H9 (cell line): ENCODE measurements around the gene ZDHHC13. TPM values are rescaled to one million over a fixed set of nuclear protein-coding genes. Genes with fewer than 3 reads are reported as not detected.

ENCODE experiments used
- DNase-seq: peaks from one replicate; pipeline ENCODE4 v3.0.0-alpha.2; 2017
- H2AFZ ChIP-seq: one replicate; pipeline ENCODE4 v1.6.1; 2013; ENCODE audit warnings: mild to moderate bottlenecking, low read length, control low read depth, moderate library complexity
- H2AK5ac ChIP-seq: 2 replicates; pipeline ENCODE4 v1.6.1; 2013; ENCODE audit warnings: low read length, control low read depth, mixed read lengths; ENCODE audit not compliant: insufficient read length
- H2BK120ac ChIP-seq: one replicate; pipeline ENCODE4 v1.6.1; 2013; ENCODE audit warnings: low read depth, mild to moderate bottlenecking, low read length, control low read depth, inconsistent platforms; ENCODE audit not compliant: poor library complexity, severe bottlenecking
- H2BK12ac ChIP-seq: 2 replicates; pipeline ENCODE4 v1.6.1; 2013; ENCODE audit warnings: low read length, control low read depth, mixed read lengths, low read depth; ENCODE audit not compliant: insufficient read length
- H2BK15ac ChIP-seq: 2 replicates; pipeline ENCODE4 v1.6.1; 2013; ENCODE audit warnings: low read depth, low read length, control low read depth
- H2BK20ac ChIP-seq: one replicate; pipeline ENCODE4 v1.6.1; 2013; ENCODE audit warnings: low read depth, mild to moderate bottlenecking, low read length, control low read depth, inconsistent platforms; ENCODE audit not compliant: poor library complexity, severe bottlenecking
- H2BK5ac ChIP-seq: 2 replicates; pipeline ENCODE4 v1.6.1; 2013; ENCODE audit warnings: low read length, control low read depth, mixed read lengths; ENCODE audit not compliant: insufficient read length
- H3K14ac ChIP-seq: 2 replicates; pipeline ENCODE4 v1.6.1; 2013; ENCODE audit warnings: low read length, control low read depth; ENCODE audit not compliant: insufficient read depth
- H3K18ac ChIP-seq: 2 replicates; pipeline ENCODE4 v1.6.1; 2013; ENCODE audit warnings: low read depth, mild to moderate bottlenecking, mixed read lengths, low read length, control low read depth; ENCODE audit not compliant: insufficient read length
- H3K23ac ChIP-seq: 2 replicates; pipeline ENCODE4 v1.6.1; 2013; ENCODE audit warnings: low read length, control low read depth, mixed read lengths, low read depth; ENCODE audit not compliant: insufficient read length
- H3K23me2 ChIP-seq: 2 replicates; pipeline ENCODE4 v1.6.1; 2013; ENCODE audit warnings: low read depth, mild to moderate bottlenecking, mixed read lengths, low read length, control low read depth; ENCODE audit not compliant: insufficient read length, poor library complexity, severe bottlenecking
- H3K27ac ChIP-seq: 2 replicates; pipeline ENCODE4 v1.5.1; 2013; ENCODE audit warnings: low read length, control low read depth, mixed read lengths, low read depth; ENCODE audit not compliant: insufficient read length
- H3K27me3 ChIP-seq: 2 replicates; pipeline ENCODE4 v1.6.1; 2013; ENCODE audit warnings: low read length, control low read depth, inconsistent platforms; ENCODE audit not compliant: insufficient read depth
- H3K4ac ChIP-seq: 2 replicates; pipeline ENCODE4 v1.6.1; 2013; ENCODE audit warnings: low read depth, mild to moderate bottlenecking, control low read depth, inconsistent platforms, low read length, moderate library complexity
- H3K4me1 ChIP-seq: 2 replicates; pipeline ENCODE4 v1.6.1; 2013; ENCODE audit warnings: low read length, control low read depth, inconsistent platforms; ENCODE audit not compliant: insufficient read depth
- H3K4me2 ChIP-seq: 2 replicates; pipeline ENCODE4 v1.6.1; 2013; ENCODE audit warnings: low read length, control low read depth, mixed read lengths; ENCODE audit not compliant: insufficient read length, insufficient read depth
- H3K56ac ChIP-seq: 2 replicates; pipeline ENCODE4 v1.6.1; 2013; ENCODE audit warnings: low read depth, mild to moderate bottlenecking, mixed read lengths, low read length, control low read depth; ENCODE audit not compliant: insufficient read length
- H3K79me1 ChIP-seq: 2 replicates; pipeline ENCODE4 v1.6.1; 2013; ENCODE audit warnings: low read depth, mild to moderate bottlenecking, moderate library complexity, low read length, control low read depth, inconsistent platforms; ENCODE audit not compliant: insufficient read depth, poor library complexity, severe bottlenecking
- H3K79me2 ChIP-seq: 2 replicates; pipeline ENCODE4 v1.6.1; 2013; ENCODE audit warnings: low read length, control low read depth, inconsistent platforms; ENCODE audit not compliant: insufficient read depth
- H3K9ac ChIP-seq: 2 replicates; pipeline ENCODE4 v1.6.1; 2013; ENCODE audit warnings: low read length, control low read depth, mixed read lengths; ENCODE audit not compliant: insufficient read length; ENCODE audit errors: extremely low read depth
- H3K9me3 ChIP-seq: one replicate; pipeline ENCODE4 v1.6.1; 2013; ENCODE audit warnings: low read depth, low read length, inconsistent platforms; ENCODE audit not compliant: control insufficient read depth
- H3T11ph ChIP-seq: one replicate; pipeline ENCODE4 v1.6.1; 2013; ENCODE audit warnings: mild to moderate bottlenecking, low read length, control low read depth, inconsistent platforms
- H4K20me1 ChIP-seq: one replicate; pipeline ENCODE4 v1.6.1; 2013; ENCODE audit not compliant: control insufficient read depth, insufficient read length, insufficient read depth
- H4K5ac ChIP-seq: 2 replicates; pipeline ENCODE4 v1.6.1; 2013; ENCODE audit warnings: low read depth, mild to moderate bottlenecking, mixed read lengths, low read length, control low read depth; ENCODE audit not compliant: insufficient read length
- H4K8ac ChIP-seq: replicated peaks from 2 replicates; pipeline ENCODE4 v1.6.1; 2013; ENCODE audit warnings: low read length, control low read depth, mixed read lengths, low read depth; ENCODE audit not compliant: insufficient read length
- H4K91ac ChIP-seq: 2 replicates; pipeline ENCODE4 v1.6.1; 2013; ENCODE audit warnings: low read depth, mild to moderate bottlenecking, moderate library complexity, mixed read lengths, low read length, control low read depth; ENCODE audit not compliant: insufficient read length
- H3K27ac Mint-ChIP-seq, 3 experiments: 2 replicates in 2 of 3; 3 replicates in 1 of 3; pipeline ENCODE4 v1.8.0; 2020 to 2021; ENCODE audit warnings: mixed read lengths in 3 of 3, mild to moderate bottlenecking in 1 of 3, moderate library complexity in 1 of 3
- H3K27me3 Mint-ChIP-seq: 2 replicates; pipeline ENCODE4 v1.8.0; 2021; ENCODE audit warnings: low read depth, mild to moderate bottlenecking, moderate library complexity, mixed read lengths
- H3K36me3 Mint-ChIP-seq, 3 experiments: 2 replicates in 2 of 3; 3 replicates in 1 of 3; pipeline ENCODE4 v1.8.0; 2020 to 2021; ENCODE audit warnings: low read depth in 3 of 3, mixed read lengths in 3 of 3; ENCODE audit not compliant: insufficient read depth in 1 of 3
- H3K4me1 Mint-ChIP-seq, 2 experiments: 2 replicates each; pipeline ENCODE4 v1.8.0; 2020; ENCODE audit warnings: mixed read lengths in 2 of 2
- H3K4me3 Mint-ChIP-seq, 2 experiments: 2 replicates in 1 of 2; 3 replicates in 1 of 2; pipeline ENCODE4 v1.8.0; 2020 to 2021; ENCODE audit warnings: mild to moderate bottlenecking in 2 of 2, mixed read lengths in 2 of 2, moderate library complexity in 1 of 2
- H3K9me3 Mint-ChIP-seq, 2 experiments: 2 replicates in 1 of 2; 3 replicates in 1 of 2; pipeline ENCODE4 v1.8.0; 2020; ENCODE audit warnings: mild to moderate bottlenecking in 2 of 2, mixed read lengths in 2 of 2, moderate library complexity in 1 of 2
- WGBS: extraction: QIAGEN DNeasy Blood & Tissue Kit; methylation state at CpG from one replicate; pipeline ENCODE4 v1.1.7; 2013; ENCODE audit warnings: missing lambda C conversion rate, low lambda C conversion rate, mixed read lengths; ENCODE audit not compliant: insufficient read length; ENCODE audit errors: extremely low coverage; 5-methylcytosine and 5-hydroxymethylcytosine counted together
- total RNA-seq: library from RNA; stranded (reverse); gene quantifications from 2 replicates; pipeline ENCODE4 v1.2.1, GENCODE V29; 2021
- TF ChIP-seq, protein P1 (sequence below): fragments of 200-600 bp; sonication (generic); conservative IDR thresholded peaks from 3 replicates; pipeline ENCODE4 v1.8.0; 2021; ENCODE audit warnings: antibody characterized with exemption, mild to moderate bottlenecking

Gene ZDHHC13
- total RNA-seq, 1 experiment from 2014 or later: 20.9 TPM

DNA sequence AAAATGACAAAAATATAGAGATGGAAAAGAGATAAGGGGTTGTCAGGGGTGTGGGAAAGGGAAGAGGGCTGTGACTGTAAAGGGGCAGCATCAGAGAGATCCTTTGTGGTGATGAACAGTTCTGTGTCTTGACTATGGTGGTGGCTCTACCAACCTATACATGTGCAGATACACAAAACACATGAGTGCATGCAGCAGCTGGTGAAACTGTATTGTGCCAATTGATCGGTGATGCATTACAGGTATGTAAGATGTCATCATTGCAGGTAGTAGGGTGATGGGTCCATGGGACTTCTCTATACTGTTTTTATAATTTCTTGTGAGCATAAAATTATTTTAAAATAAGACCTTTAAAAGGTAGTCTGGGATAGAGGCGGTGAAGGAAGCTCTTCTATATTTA, 24.1 kb upstream of the ZDHHC13 start:
- Histone ChIP-seq H4K20me1 (no peaks in the 10 kb centered on the region), H3K4me1 (no peaks in the 10 kb centered on the region), H2BK15ac (no peak overlapping the region), H3K79me2 (no peaks in the 10 kb centered on the region), H2AK5ac (no peak overlapping the region), H3K56ac (no peak overlapping the region), H4K5ac (no peak overlapping the region), H3K4ac (no peak overlapping the region), H3K18ac (no peak overlapping the region), H2BK20ac (no peak overlapping the region), H3K27ac (no peak overlapping the region), H3K79me1 (no peaks in the 10 kb centered on the region), H3K27me3 (no peaks in the 10 kb centered on the region), H3K9ac (no peak overlapping the region), H2BK120ac (no peak overlapping the region), H4K8ac (no peak overlapping the region), H2BK5ac (no peak overlapping the region), H3K23me2 (no peaks in the 10 kb centered on the region), H3K9me3 (no peaks in the 10 kb centered on the region), H3K4me2 (no peak overlapping the region), H3K14ac (no peak overlapping the region), H3T11ph (no peak overlapping the region), H2BK12ac (no peak overlapping the region), H2AFZ (no peak overlapping the region), H4K91ac (no peak overlapping the region), H3K23ac (no peak overlapping the region)
- Mint-ChIP-seq H3K4me1 (no peaks in the 10 kb centered on the region), H3K4me3 (no peak overlapping the region), H3K27me3 (peaks cover 27% of the 10 kb centered on the region), H3K9me3 (no peaks in the 10 kb centered on the region), H3K36me3 (no peaks in the 10 kb centered on the region), H3K27ac (no peak overlapping the region)
- WGBS: no CpG with 5 or more reads among the region's 2 CpGs
- TF ChIP-seq, protein P1, sequence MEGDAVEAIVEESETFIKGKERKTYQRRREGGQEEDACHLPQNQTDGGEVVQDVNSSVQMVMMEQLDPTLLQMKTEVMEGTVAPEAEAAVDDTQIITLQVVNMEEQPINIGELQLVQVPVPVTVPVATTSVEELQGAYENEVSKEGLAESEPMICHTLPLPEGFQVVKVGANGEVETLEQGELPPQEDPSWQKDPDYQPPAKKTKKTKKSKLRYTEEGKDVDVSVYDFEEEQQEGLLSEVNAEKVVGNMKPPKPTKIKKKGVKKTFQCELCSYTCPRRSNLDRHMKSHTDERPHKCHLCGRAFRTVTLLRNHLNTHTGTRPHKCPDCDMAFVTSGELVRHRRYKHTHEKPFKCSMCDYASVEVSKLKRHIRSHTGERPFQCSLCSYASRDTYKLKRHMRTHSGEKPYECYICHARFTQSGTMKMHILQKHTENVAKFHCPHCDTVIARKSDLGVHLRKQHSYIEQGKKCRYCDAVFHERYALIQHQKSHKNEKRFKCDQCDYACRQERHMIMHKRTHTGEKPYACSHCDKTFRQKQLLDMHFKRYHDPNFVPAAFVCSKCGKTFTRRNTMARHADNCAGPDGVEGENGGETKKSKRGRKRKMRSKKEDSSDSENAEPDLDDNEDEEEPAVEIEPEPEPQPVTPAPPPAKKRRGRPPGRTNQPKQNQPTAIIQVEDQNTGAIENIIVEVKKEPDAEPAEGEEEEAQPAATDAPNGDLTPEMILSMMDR: no peak
- DNase-seq: no peak
